ENCODE results near the gene RASSF1. TPM values are rescaled to one million over a fixed set of nuclear protein-coding genes. Genes with fewer than 3 reads are reported as not detected.

Gene RASSF1
- polyA plus RNA-seq, 1 experiment: 80.2 TPM

DNA sequence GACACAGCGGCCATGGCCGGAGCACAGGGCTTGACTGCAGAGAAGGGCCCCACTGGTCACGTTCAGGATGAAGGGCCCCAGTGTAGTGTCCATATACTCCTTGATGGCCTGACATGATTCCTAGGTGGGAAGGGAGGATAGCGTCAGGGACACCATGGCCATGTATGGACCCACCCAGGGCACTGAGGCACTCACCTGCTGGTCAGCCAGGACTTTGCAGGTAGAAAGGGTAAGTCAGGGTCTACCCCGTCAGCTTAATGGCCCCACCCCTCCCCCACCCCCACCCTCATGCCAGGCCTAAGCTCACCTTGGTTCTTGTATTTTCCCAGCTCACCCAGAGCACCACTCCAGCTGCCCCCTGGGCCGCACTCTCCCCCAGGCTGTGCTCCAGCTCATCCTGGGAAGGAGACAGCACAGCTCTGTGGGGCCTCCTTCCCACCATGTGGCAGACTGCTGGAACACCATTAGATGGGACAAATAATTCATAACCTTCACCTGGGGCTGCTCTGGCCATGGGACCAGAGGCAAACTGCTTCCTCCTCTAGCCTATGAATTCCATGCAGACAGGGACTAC is 39.9 kb downstream of the RASSF1 start:
- DNase-seq (ENCODE audit: low read depth): no peak
- CTCF ChIA-PET: no interaction called here
- H3K27me3 ChIP-seq (ENCODE audit: control insufficient read depth, insufficient read depth, low read length): no peaks in the 10 kb centered on the region
- no peaks in the 10 kb centered on the region; the same call in 1 of the 2 replicates for H3K36me3 ChIP-seq (ENCODE audit: control insufficient read depth, insufficient read depth, low read length)
- TF ChIP-seq, protein P1, sequence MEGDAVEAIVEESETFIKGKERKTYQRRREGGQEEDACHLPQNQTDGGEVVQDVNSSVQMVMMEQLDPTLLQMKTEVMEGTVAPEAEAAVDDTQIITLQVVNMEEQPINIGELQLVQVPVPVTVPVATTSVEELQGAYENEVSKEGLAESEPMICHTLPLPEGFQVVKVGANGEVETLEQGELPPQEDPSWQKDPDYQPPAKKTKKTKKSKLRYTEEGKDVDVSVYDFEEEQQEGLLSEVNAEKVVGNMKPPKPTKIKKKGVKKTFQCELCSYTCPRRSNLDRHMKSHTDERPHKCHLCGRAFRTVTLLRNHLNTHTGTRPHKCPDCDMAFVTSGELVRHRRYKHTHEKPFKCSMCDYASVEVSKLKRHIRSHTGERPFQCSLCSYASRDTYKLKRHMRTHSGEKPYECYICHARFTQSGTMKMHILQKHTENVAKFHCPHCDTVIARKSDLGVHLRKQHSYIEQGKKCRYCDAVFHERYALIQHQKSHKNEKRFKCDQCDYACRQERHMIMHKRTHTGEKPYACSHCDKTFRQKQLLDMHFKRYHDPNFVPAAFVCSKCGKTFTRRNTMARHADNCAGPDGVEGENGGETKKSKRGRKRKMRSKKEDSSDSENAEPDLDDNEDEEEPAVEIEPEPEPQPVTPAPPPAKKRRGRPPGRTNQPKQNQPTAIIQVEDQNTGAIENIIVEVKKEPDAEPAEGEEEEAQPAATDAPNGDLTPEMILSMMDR (IDR thresholded peaks at IDR 0.05; ENCODE audit: insufficient read depth, low read depth, low read length): no peak
- POLR2A ChIA-PET: no interaction called here
- H3K4me3 ChIP-seq (ENCODE audit: low read depth, low read length): no peak overlapping the region

DNA sequence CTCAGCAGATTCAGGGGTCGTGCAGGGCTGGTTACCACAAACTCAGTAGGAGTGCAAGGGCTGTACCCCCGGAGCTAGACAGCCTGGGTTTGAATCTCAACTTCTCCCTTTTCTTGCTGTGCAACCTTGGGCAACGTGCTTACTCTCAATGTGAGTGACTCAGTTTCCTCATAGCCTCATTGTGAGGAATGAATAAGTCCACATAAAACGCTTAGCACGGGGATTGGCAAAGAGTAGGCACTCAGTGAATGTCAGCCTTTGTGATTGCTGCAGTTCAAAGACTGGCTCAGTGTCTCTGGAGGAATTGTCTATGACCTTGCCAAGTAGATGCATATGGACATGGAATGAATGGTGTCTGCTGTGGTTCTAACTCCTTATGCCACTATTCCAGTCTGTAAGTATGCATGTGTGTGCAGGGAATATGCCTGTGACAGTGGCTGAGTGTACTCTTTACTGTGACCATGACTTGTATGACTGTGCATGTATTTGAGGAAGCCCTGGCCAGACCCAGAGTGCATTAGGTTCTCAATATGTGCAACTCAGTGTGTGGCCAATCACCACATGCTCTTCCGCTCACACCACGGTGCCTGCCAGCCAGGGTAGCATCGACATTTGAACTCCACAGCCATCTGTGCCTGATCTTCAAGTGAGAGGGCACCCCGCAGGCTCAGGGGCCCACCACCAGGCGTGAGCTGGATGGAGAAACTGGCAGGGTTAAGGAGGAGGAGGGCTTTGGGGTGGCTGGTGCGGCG is 40.5 kb downstream of the RASSF1 start:
- CTCF ChIA-PET: interaction anchor here (1.0 to 2.4 kb wide), 6 partner anchors 15 to 106 kb away, joined by 3 to 20 read pairs (median 5); partner anchors contain the start of genes HYAL2 and SEMA3B
- no peak for DNase-seq (ENCODE audit: low read depth)

DNA sequence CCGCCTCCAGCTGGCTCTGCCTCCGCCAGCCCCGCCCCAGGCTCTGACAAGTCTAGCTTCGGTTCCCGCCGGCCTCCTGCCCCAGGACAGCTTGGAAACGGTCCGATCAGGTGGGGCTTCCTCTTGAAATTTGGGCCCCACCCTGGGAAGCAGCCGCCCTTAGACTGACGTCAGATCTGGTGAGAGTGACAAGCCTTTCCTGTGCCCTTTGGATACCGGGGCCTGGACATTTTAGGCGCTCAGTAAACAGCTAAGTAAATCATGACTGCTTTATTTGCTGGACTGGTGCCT is 41.1 kb downstream of the RASSF1 start:
- H3K4me3 ChIP-seq (ENCODE audit: low read depth, low read length): peak overlapping the region; percentile 44
- no peaks in the 10 kb centered on the region for H3K27me3 ChIP-seq (ENCODE audit: control insufficient read depth, insufficient read depth, low read length)
- DNase-seq (ENCODE audit: low read depth): no peak
- no peaks in the 10 kb centered on the region; the same call in 1 of the 2 replicates for H3K36me3 ChIP-seq (ENCODE audit: control insufficient read depth, insufficient read depth, low read length)
- POLR2A ChIA-PET: interaction anchor here (0.7 to 0.9 kb wide), 2 partner anchors 38 to 47 kb away, joined by 11 to 12 read pairs; no protein-coding TSS in a partner anchor
- CTCF ChIA-PET: interaction anchor here (1.0 to 2.4 kb wide), 7 partner anchors 15 to 105 kb away, joined by 3 to 20 read pairs (median 4); partner anchors contain the start of genes HYAL2 and SEMA3B
- TF ChIP-seq, protein P1 (IDR thresholded peaks at IDR 0.05; ENCODE audit: insufficient read depth, low read depth, low read length): no peak

More for the DNA sequence above, 40.5 kb downstream of the RASSF1 start:
- Histone ChIP-seq H3K27me3 (ENCODE audit: control insufficient read depth, insufficient read depth, low read length) (no peaks in the 10 kb centered on the region), H3K36me3 (ENCODE audit: control insufficient read depth, insufficient read depth, low read length) (no peaks in the 10 kb centered on the region; the same call in 1 of the 2 replicates), H3K4me3 (ENCODE audit: low read depth, low read length) (peak overlapping the region; percentile 44)
- TF ChIP-seq, protein P1 (IDR thresholded peaks at IDR 0.05; ENCODE audit: insufficient read depth, low read depth, low read length): no peak
- POLR2A ChIA-PET: interaction anchor here (0.7 to 0.9 kb wide), 2 partner anchors 37 to 47 kb away, joined by 11 to 12 read pairs; no protein-coding TSS in a partner anchor

DNA sequence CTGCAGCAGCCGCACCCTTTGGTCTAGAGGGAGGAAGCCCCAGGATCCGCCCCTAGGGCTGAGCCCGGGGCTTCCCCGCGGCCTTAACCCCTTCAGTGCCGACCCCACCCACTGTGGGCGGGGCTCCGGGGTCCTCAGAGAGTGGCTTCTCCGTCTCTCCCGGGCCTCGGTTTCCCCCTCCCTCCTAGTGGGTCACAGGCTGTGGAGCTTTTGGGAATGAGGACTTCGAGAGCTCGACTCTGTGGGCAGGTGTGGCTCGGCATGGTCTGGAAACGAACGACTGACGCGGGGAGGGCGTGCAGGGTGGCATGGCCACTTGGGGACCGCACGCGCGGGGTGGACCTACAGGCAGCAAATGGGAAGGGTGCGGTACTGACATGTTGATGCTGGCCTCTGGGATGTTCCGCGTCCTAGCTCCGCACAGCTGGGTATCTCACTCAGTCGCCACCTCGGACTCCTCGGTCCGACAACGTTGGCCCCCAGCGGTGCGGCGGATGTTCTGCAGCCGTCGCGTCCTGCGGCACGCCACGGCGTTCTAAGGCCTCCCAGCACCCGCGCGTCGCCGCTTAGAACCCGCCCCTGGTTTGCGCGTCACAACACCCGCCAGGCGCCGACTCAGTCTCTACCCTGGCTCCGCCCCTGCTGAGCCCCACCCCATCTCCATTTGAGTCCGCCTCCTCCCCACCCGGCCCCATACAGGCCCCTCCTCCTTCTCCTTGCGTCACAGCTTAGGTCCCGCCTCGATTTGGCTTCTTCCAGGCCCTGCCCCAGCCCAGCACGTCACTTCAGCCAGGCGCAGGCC is 41.6 kb downstream of the RASSF1 start, which contains the start of the genes HYAL3 and NAA80:
TSS of gene HYAL3 (minus strand) at position 570 of the 802 bp plus-strand sequence. CDS start 3,803 bp downstream, outside the sequence.
TSS of gene NAA80 (minus strand) at position 570 of the 802 bp plus-strand sequence. CDS start 1,942 bp downstream, outside the sequence.
- Histone ChIP-seq H3K36me3 (ENCODE audit: control insufficient read depth, insufficient read depth, low read length) (no peaks in the 10 kb centered on the region; the same call in 1 of the 2 replicates), H3K4me3 (ENCODE audit: low read depth, low read length) (peak within 1 kb of the TSS; percentile 54), H3K27me3 (ENCODE audit: control insufficient read depth, insufficient read depth, low read length) (no peaks in the 10 kb centered on the region)
- POLR2A ChIA-PET: interaction anchor here (0.7 to 0.9 kb wide), 3 partner anchors 29 to 46 kb away, joined by 4 to 12 read pairs (median 11); no protein-coding TSS in a partner anchor
- TF ChIP-seq, protein P1 (IDR thresholded peaks at IDR 0.05; ENCODE audit: insufficient read depth, low read depth, low read length): peak; percentile 41
- CTCF ChIA-PET: interaction anchor here (0.9 to 2.4 kb wide), 11 partner anchors 7 to 104 kb away, joined by 3 to 20 read pairs (median 4); partner anchors contain the start of genes HYAL2 and SEMA3B
- DNase-seq (ENCODE audit: low read depth): peak; percentile 98

Measured in BJ (cell line).